ENCODE data around the gene TM4SF18.

The TM4SF18 gene

DNA sequence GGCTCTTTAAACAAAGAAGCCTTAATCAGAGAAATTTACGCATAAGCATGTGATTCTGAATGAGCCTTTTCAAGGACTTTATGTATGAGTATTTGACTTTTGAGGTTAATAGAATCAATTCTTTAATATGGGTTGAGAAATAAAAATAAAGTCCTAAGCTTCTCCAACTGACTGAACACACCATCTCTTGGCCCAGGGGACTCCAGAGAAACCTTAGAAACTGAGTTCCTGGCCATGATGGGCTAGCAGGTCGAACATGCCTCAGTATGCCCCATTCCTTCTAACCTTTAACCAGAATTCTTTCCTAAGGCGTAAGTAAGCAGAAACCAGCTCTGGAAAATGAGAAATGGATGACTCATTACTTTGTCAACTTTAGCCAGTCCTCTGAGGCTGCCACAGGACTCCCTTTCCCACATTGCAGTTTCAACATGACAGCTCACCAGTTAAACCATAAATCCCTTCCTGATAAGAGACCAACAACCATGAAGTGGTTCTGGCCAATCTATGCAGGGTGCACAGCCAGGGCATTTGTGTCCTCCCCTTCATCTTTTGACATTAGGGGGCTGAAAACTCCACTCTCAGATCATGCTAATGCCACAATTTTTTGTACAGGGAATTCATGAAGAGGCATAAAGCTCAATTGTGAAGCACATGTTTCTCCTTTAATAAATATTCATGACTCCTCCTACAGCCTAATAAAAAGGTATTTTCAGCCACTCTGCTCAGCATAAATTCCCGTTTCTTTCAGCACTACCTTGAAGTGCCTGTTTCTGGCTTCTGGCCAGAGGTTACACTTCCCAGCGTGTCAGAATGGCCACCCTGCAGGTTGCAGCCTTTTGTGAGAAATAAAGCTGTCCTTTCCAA is 33.3 kb downstream of the TM4SF18 start (continued):
- TF ChIP-seq ZNF501 (tag by site-specific recombination; IDR thresholded peaks at IDR 0.05) (no peak), ZFHX2 (tag by site-specific recombination; conservative IDR thresholded peaks at IDR 0.05) (no peak), ZNF510 (tag by site-specific recombination; IDR thresholded peaks at IDR 0.05; ENCODE audit: insufficient replicate concordance) (no peak), ZNF239 (tag by site-specific recombination; IDR thresholded peaks at IDR 0.05) (no peak), ZNF629 (tag by site-specific recombination; IDR thresholded peaks at IDR 0.05) (peak; percentile 35; the same call in 1 of the 2 replicates), KLF16 (tag by site-specific recombination; IDR thresholded peaks at IDR 0.05) (no peak), ZBTB21 (tag by site-specific recombination; IDR thresholded peaks at IDR 0.05) (no peak), ZNF521 (tag by site-specific recombination; IDR thresholded peaks at IDR 0.05) (no peak), FEZF1 (tag by site-specific recombination; IDR thresholded peaks at IDR 0.05) (peak; percentile 93), ZNF416 (tag by site-specific recombination; IDR thresholded peaks at IDR 0.05) (no peak), ZNF292 (tag by site-specific recombination; IDR thresholded peaks at IDR 0.05; ENCODE audit: borderline replicate concordance, low read depth) (no peak), ZNF529 (tag by site-specific recombination; IDR thresholded peaks at IDR 0.05; ENCODE audit: insufficient replicate concordance) (no peak), ZNF2 (tag by site-specific recombination; IDR thresholded peaks at IDR 0.05) (peak; percentile 52; the same call in 1 of the 2 replicates), ZFP41 (tag by site-specific recombination; IDR thresholded peaks at IDR 0.05; ENCODE audit: borderline replicate concordance) (no peak), ZNF354C (tag by site-specific recombination; IDR thresholded peaks at IDR 0.05; ENCODE audit: borderline replicate concordance, low read depth) (no peak), ZNF600 (tag by site-specific recombination; IDR thresholded peaks at IDR 0.05) (peak; percentile 77), SCRT1 (tag by site-specific recombination; IDR thresholded peaks at IDR 0.05; ENCODE audit: borderline replicate concordance) (no peak), ZNF184 (tag by site-specific recombination; IDR thresholded peaks at IDR 0.05) (no peak), ZNF211 (tag by site-specific recombination; IDR thresholded peaks at IDR 0.05; ENCODE audit: low read depth) (no peak), ZNF48 (tag by site-specific recombination; IDR thresholded peaks at IDR 0.05) (no peak), ZNF707 (tag by site-specific recombination; IDR thresholded peaks at IDR 0.05) (no peak), ZNF341 (tag by site-specific recombination; IDR thresholded peaks at IDR 0.05; ENCODE audit: low read depth) (no peak), ZNF169 (tag by site-specific recombination; IDR thresholded peaks at IDR 0.05) (no peak), ZNF621 (tag by site-specific recombination; IDR thresholded peaks at IDR 0.05) (no peak)
- TF ChIP-seq, protein P1, sequence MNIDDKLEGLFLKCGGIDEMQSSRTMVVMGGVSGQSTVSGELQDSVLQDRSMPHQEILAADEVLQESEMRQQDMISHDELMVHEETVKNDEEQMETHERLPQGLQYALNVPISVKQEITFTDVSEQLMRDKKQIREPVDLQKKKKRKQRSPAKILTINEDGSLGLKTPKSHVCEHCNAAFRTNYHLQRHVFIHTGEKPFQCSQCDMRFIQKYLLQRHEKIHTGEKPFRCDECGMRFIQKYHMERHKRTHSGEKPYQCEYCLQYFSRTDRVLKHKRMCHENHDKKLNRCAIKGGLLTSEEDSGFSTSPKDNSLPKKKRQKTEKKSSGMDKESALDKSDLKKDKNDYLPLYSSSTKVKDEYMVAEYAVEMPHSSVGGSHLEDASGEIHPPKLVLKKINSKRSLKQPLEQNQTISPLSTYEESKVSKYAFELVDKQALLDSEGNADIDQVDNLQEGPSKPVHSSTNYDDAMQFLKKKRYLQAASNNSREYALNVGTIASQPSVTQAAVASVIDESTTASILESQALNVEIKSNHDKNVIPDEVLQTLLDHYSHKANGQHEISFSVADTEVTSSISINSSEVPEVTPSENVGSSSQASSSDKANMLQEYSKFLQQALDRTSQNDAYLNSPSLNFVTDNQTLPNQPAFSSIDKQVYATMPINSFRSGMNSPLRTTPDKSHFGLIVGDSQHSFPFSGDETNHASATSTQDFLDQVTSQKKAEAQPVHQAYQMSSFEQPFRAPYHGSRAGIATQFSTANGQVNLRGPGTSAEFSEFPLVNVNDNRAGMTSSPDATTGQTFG (tag by site-specific recombination; IDR thresholded peaks at IDR 0.05; ENCODE audit: borderline replicate concordance): no peak
- TF ChIP-seq, protein P2, sequence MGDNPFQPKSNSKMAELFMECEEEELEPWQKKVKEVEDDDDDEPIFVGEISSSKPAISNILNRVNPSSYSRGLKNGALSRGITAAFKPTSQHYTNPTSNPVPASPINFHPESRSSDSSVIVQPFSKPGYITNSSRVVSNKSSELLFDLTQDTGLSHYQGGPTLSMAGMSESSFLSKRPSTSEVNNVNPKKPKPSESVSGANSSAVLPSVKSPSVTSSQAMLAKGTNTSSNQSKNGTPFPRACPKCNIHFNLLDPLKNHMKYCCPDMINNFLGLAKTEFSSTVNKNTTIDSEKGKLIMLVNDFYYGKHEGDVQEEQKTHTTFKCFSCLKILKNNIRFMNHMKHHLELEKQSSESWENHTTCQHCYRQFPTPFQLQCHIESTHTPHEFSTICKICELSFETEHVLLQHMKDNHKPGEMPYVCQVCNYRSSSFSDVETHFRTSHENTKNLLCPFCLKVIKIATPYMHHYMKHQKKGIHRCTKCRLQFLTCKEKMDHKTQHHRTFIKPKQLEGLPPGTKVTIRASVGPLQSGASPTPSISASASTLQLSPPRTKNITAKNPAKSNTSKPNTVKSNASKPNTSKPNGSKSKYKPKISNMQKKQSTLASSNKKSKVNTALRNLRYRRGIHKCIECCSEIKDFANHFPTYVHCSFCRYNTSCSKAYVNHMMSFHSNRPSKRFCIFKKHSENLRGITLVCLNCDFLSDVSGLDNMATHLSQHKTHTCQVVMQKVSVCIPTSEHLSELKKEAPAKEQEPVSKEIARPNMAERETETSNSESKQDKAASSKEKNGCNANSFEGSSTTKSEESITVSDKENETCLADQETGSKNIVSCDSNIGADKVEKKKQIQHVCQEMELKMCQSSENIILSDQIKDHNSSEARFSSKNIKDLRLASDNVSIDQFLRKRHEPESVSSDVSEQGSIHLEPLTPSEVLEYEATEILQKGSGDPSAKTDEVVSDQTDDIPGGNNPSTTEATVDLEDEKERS (tag by site-specific recombination; IDR thresholded peaks at IDR 0.05): no peak
- TF ChIP-seq, protein P3, sequence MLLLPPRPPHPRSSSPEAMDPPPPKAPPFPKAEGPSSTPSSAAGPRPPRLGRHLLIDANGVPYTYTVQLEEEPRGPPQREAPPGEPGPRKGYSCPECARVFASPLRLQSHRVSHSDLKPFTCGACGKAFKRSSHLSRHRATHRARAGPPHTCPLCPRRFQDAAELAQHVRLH (tag by site-specific recombination; IDR thresholded peaks at IDR 0.05): no peak
- TF ChIP-seq, protein P4, sequence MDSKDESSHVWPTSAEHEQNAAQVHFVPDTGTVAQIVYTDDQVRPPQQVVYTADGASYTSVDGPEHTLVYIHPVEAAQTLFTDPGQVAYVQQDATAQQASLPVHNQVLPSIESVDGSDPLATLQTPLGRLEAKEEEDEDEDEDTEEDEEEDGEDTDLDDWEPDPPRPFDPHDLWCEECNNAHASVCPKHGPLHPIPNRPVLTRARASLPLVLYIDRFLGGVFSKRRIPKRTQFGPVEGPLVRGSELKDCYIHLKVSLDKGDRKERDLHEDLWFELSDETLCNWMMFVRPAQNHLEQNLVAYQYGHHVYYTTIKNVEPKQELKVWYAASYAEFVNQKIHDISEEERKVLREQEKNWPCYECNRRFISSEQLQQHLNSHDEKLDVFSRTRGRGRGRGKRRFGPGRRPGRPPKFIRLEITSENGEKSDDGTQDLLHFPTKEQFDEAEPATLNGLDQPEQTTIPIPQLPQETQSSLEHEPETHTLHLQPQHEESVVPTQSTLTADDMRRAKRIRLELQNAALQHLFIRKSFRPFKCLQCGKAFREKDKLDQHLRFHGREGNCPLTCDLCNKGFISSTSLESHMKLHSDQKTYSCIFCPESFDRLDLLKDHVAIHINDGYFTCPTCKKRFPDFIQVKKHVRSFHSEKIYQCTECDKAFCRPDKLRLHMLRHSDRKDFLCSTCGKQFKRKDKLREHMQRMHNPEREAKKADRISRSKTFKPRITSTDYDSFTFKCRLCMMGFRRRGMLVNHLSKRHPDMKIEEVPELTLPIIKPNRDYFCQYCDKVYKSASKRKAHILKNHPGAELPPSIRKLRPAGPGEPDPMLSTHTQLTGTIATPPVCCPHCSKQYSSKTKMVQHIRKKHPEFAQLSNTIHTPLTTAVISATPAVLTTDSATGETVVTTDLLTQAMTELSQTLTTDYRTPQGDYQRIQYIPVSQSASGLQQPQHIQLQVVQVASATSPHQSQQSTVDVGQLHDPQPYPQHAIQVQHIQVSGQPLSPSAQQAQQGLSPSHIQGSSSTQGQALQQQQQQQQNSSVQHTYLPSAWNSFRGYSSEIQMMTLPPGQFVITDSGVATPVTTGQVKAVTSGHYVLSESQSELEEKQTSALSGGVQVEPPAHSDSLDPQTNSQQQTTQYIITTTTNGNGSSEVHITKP (tag by site-specific recombination; IDR thresholded peaks at IDR 0.05): peak; percentile 89
- TF ChIP-seq, protein P5, sequence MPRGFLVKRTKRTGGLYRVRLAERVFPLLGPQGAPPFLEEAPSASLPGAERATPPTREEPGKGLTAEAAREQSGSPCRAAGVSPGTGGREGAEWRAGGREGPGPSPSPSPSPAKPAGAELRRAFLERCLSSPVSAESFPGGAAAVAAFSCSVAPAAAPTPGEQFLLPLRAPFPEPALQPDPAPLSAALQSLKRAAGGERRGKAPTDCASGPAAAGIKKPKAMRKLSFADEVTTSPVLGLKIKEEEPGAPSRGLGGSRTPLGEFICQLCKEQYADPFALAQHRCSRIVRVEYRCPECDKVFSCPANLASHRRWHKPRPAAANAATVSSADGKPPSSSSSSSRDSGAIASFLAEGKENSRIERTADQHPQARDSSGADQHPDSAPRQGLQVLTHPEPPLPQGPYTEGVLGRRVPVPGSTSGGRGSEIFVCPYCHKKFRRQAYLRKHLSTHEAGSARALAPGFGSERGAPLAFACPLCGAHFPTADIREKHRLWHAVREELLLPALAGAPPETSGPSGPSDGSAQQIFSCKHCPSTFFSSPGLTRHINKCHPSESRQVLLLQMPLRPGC (tag by site-specific recombination; IDR thresholded peaks at IDR 0.05): no peak

All from HEK293 (cell line).